Caco-2 (cell line): ENCODE measurements around the gene ITGA5. TPM values are rescaled to one million over a fixed set of nuclear protein-coding genes. Genes with fewer than 3 reads are reported as not detected.

Experiments
- BruUV-seq: library from RNA; stranded (reverse); fragments of 400-500 nt; replicated peaks from 2 replicates; lab custom pipeline; 2021; lab: Mats Ljungman, UMichigan
- CTCF ChIA-PET: fragments of 300-600 bp; sonication (Branson Sonifier 250); formaldehyde crosslinking; loops from one replicate; lab custom pipeline; 2022; ENCODE audit warnings: antibody characterized with exemption; lab: Charles Lee
- POLR2A ChIA-PET: fragments of 300-600 bp; sonication (Branson Sonifier 250); formaldehyde crosslinking; loops from one replicate; lab custom pipeline; 2022; ENCODE audit warnings: antibody characterized with exemption; lab: Charles Lee
- DNase-seq, 2 experiments: peaks; one replicate each; pipeline versions ENCODE4 v3.0.0 to v3.0.0-alpha.2; 2020 to 2022
- H3K27me3 ChIP-seq: replicated peaks from 2 replicates; pipeline ENCODE4 v1.6.0; 2011; ENCODE audit warnings: low read length; ENCODE audit not compliant: control insufficient read depth, insufficient read depth
- H3K36me3 ChIP-seq: 2 replicates; pipeline ENCODE4 v1.5.1; 2011; ENCODE audit warnings: low read length; ENCODE audit not compliant: control insufficient read depth, insufficient read depth
- H3K4me1 ChIP-seq: fragments of 250-450 bp; sonication (Bioruptor Pico); 2 replicates; pipeline ENCODE4 v1.5.1; 2020; ENCODE audit warnings: mild to moderate bottlenecking
- H3K4me3 ChIP-seq: 2 replicates; pipeline ENCODE4 v1.5.1; 2011; ENCODE audit warnings: low read depth, mild to moderate bottlenecking, control low read depth, low read length
- H3K9me3 ChIP-seq: fragments of 250-450 bp; sonication (Bioruptor Pico); 2 replicates; pipeline ENCODE4 v1.5.1; 2020; ENCODE audit warnings: mild to moderate bottlenecking, moderate library complexity
- H3K27ac Mint-ChIP-seq: one replicate; pipeline ENCODE4 v1.8.0; 2022; ENCODE audit warnings: mixed read lengths; ENCODE audit not compliant: unreplicated experiment
- H3K27me3 Mint-ChIP-seq: one replicate; pipeline ENCODE4 v1.8.0; 2022; ENCODE audit warnings: mixed read lengths; ENCODE audit not compliant: insufficient read depth, unreplicated experiment
- H3K36me3 Mint-ChIP-seq: one replicate; pipeline ENCODE4 v1.8.0; 2022; ENCODE audit warnings: mild to moderate bottlenecking, mixed read lengths; ENCODE audit not compliant: insufficient read depth, unreplicated experiment
- H3K4me1 Mint-ChIP-seq: one replicate; pipeline ENCODE4 v1.8.0; 2022; ENCODE audit warnings: low read depth, mixed read lengths; ENCODE audit not compliant: unreplicated experiment
- H3K4me3 Mint-ChIP-seq: one replicate; pipeline ENCODE4 v1.8.0; 2022; ENCODE audit warnings: mild to moderate bottlenecking, moderate library complexity, mixed read lengths; ENCODE audit not compliant: unreplicated experiment
- H3K9me3 Mint-ChIP-seq: one replicate; pipeline ENCODE4 v1.8.0; 2022; ENCODE audit warnings: mixed read lengths; ENCODE audit not compliant: unreplicated experiment
- intact Hi-C: fragments of 100-400 bp; cut with micrococcal nuclease; formaldehyde crosslinking; loops from one replicate; pipeline ENCODE4 v1.10.0; 2022; ENCODE audit not compliant: unreplicated experiment
- total RNA-seq: library from RNA; stranded (reverse); gene quantifications from 2 replicates; pipeline ENCODE4 v1.2.3, GENCODE V29; 2022
- TF ChIP-seq, protein P1 (sequence below), 2 experiments: fragments of 200-600 bp in 1 of 2; IDR thresholded peaks; 1 replicate in 1 of 2; 2 replicates in 1 of 2; pipeline versions ENCODE4 v1.5.1 to v1.8.0; 2011 to 2022; ENCODE audit warnings: antibody characterized with exemption in 1 of 2, control low read depth in 1 of 2, inconsistent platforms in 1 of 2, low read depth in 1 of 2, low read length in 1 of 2, mild to moderate bottlenecking in 1 of 2, moderate library complexity in 1 of 2; ENCODE audit not compliant: insufficient read depth in 1 of 2, severe bottlenecking in 1 of 2, unreplicated experiment in 1 of 2

ITGA5 gene
- total RNA-seq, 1 experiment from 2014 or later = 17.3 TPM

DNA sequence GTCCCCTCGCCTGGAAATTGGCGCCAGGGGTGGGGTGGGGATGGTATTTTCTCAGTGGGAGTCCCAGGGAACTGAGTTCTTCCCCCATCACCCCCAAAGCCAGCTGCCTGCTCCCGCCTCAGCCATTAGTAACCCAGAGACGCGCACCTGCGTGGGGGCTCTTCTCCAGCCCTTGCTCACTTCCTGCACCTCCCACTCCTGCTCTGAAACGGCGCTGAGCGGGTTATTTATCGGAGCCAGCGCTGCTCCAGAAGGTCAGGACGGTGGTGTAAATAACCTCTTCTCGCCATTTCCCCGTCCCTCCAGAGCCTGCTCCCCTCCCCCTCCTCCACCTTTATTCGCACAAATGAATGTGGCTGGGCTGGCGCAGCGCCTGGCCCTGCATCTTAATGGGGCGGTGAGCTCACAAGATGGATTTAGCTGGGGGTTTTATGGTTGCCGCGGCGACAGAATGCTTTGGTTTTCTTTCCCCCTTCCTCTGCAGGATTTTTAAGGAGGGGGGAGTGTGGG is 67.0 kb downstream of the ITGA5 start:
- ChIA-PET CTCF (no interaction called here), POLR2A (no interaction called here)
- Mint-ChIP-seq H3K36me3 (peaks cover 30% of the 10 kb centered on the region), H3K9me3 (no peaks in the 10 kb centered on the region), H3K4me1 (peaks cover 7% of the 10 kb centered on the region), H3K4me3 (no peak overlapping the region), H3K27ac (no peak overlapping the region), H3K27me3 (no peaks in the 10 kb centered on the region)
- BruUV-seq = no TSS peak
- Histone ChIP-seq H3K9me3 (no peaks in the 10 kb centered on the region), H3K36me3 (no peaks in the 10 kb centered on the region), H3K4me1 (no peaks in the 10 kb centered on the region), H3K4me3 (no peak overlapping the region), H3K27me3 (no peaks in the 10 kb centered on the region)
- intact Hi-C loops = no loop called here
- TF ChIP-seq, protein P1, sequence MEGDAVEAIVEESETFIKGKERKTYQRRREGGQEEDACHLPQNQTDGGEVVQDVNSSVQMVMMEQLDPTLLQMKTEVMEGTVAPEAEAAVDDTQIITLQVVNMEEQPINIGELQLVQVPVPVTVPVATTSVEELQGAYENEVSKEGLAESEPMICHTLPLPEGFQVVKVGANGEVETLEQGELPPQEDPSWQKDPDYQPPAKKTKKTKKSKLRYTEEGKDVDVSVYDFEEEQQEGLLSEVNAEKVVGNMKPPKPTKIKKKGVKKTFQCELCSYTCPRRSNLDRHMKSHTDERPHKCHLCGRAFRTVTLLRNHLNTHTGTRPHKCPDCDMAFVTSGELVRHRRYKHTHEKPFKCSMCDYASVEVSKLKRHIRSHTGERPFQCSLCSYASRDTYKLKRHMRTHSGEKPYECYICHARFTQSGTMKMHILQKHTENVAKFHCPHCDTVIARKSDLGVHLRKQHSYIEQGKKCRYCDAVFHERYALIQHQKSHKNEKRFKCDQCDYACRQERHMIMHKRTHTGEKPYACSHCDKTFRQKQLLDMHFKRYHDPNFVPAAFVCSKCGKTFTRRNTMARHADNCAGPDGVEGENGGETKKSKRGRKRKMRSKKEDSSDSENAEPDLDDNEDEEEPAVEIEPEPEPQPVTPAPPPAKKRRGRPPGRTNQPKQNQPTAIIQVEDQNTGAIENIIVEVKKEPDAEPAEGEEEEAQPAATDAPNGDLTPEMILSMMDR (IDR thresholded peaks at IDR 0.05; ENCODE audit: insufficient read depth in 1 of 2, low read depth in 1 of 2, low read length in 1 of 2, severe bottlenecking in 1 of 2, unreplicated experiment in 1 of 2) = no peak
- no peak for DNase-seq

DNA sequence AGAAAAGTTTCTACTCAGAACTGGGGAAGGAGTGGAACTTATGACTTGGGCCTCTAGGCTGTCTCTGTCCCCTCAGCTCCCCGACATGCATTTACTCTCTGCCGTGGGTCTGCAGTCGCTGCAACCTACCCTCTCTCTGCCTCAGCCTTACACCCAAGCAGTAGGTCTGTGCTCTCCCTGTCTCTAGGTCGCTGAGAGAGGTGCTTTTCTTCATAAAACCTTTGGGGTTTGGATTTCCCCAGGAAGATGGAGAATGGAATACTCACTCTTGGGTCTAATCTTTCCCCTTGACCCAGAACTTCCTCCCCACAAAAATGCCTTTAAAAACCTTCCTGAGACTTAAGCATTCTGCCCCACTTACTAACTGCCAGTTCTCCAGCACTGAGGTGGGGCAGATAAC is 67.7 kb downstream of the ITGA5 start:
- intact Hi-C loops = no loop called here
- POLR2A ChIA-PET = no interaction called here
- TF ChIP-seq, protein P1 (IDR thresholded peaks at IDR 0.05; ENCODE audit: insufficient read depth in 1 of 2, low read depth in 1 of 2, low read length in 1 of 2, severe bottlenecking in 1 of 2, unreplicated experiment in 1 of 2) = no peak
- H3K36me3 Mint-ChIP-seq = peaks cover 37% of the 10 kb centered on the region
- no peaks in the 10 kb centered on the region for H3K9me3 Mint-ChIP-seq
- Histone ChIP-seq H3K4me3 (no peak overlapping the region), H3K36me3 (no peaks in the 10 kb centered on the region), H3K9me3 (no peaks in the 10 kb centered on the region), H3K27me3 (no peaks in the 10 kb centered on the region), H3K4me1 (no peaks in the 10 kb centered on the region)
- H3K27me3 Mint-ChIP-seq = no peaks in the 10 kb centered on the region
- CTCF ChIA-PET = no interaction called here
- no peak overlapping the region for H3K4me3 Mint-ChIP-seq
- no peak for DNase-seq
- TSS peak; percentile 75 for BruUV-seq
- no peak overlapping the region for H3K27ac Mint-ChIP-seq
- peaks cover 7% of the 10 kb centered on the region for H3K4me1 Mint-ChIP-seq

DNA sequence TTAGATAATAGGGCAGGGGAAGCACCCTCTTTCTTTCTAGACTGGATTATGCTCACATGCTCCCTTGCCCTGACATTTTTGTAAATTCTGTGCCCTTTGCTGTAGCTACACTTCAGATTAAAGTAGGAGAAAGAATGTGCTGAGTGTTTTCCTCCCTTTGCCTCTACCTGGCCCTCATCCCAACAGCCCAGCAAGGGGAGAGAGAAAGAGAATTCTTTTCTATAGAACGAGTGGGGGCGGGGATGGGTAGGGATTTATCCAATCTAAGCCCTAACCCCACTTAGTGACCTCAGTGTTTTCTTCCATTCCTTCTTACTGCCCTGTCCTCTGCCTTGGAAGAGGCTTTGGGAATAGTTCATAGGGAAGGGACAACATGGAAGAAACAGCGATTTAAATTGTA is 68.3 kb downstream of the ITGA5 start:
- Mint-ChIP-seq H3K36me3 (peaks cover 42% of the 10 kb centered on the region), H3K4me3 (no peak overlapping the region), H3K4me1 (peaks cover 7% of the 10 kb centered on the region), H3K27ac (no peak overlapping the region), H3K9me3 (no peaks in the 10 kb centered on the region), H3K27me3 (no peaks in the 10 kb centered on the region)
- intact Hi-C loops = no loop called here
- H3K27me3 ChIP-seq = no peaks in the 10 kb centered on the region
- POLR2A ChIA-PET = no interaction called here
- no TSS peak for BruUV-seq
- no peaks in the 10 kb centered on the region for H3K36me3 ChIP-seq
- CTCF ChIA-PET = no interaction called here
- no peaks in the 10 kb centered on the region for H3K4me1 ChIP-seq
- no peak for DNase-seq
- H3K4me3 ChIP-seq = no peak overlapping the region
- no peaks in the 10 kb centered on the region for H3K9me3 ChIP-seq
- TF ChIP-seq, protein P1 (IDR thresholded peaks at IDR 0.05; ENCODE audit: insufficient read depth in 1 of 2, low read depth in 1 of 2, low read length in 1 of 2, severe bottlenecking in 1 of 2, unreplicated experiment in 1 of 2) = no peak
